ENCODE measurements around the gene PLCXD1.
A peak's percentile ranks its signal among the peaks of the same experiment; 100 is the strongest.
"Not testable (repeated sequence)": the region's sequence is repeated elsewhere in the genome, so short reads cannot be mapped to it uniquely, and the experiment has no call there.

Gene PLCXD1

DNA sequence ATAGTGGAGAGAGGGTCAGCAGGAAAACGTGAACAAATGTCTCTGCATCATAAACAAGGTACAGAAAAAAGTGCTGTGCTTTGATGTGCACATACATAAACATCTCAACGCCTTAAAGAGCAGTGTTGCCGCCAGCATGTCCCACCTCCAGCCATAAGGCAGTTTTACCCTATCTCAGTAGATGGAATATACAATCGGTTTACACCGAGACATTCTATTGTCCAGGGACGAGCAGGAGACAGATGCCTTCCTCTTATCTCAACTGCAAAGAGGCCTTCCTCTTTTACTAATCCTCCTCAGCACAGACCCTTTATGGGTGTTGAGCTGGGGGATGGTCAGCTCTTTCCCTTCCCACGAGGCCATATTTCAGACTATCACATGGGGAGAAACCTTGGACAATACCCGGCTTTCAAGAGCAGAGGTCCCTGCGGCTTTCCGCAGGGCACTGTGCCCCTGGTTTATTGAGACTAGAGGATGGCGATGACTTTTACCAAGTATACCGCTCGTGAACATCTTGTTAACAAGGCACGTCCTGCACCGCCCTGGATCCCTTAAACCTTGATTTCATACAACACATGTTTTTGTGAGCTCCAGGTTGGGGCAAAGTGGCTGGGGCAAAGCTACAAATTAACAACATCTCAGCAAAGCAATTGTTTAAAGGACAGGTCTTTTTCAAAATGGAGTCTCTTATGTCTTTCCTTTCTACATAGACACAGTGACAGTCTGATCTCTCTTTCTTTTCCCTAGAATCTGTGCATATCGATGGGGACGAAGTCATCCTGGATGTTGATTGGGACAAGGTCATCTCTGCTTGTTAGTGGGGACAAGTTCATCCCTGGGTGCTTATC lies 29.6 kb upstream of the PLCXD1 start:
- TF ChIP-seq SPI1 (IDR thresholded peaks at IDR 0.05; ENCODE audit: borderline replicate concordance, low read depth) = peak; percentile 67; the same call in 1 of the 2 replicates
- H3K27ac ChIP-seq (replicated peaks); H3K4me3 ChIP-seq (replicated peaks; ENCODE audit: insufficient read depth, low read length): not testable (repeated sequence)

DNA sequence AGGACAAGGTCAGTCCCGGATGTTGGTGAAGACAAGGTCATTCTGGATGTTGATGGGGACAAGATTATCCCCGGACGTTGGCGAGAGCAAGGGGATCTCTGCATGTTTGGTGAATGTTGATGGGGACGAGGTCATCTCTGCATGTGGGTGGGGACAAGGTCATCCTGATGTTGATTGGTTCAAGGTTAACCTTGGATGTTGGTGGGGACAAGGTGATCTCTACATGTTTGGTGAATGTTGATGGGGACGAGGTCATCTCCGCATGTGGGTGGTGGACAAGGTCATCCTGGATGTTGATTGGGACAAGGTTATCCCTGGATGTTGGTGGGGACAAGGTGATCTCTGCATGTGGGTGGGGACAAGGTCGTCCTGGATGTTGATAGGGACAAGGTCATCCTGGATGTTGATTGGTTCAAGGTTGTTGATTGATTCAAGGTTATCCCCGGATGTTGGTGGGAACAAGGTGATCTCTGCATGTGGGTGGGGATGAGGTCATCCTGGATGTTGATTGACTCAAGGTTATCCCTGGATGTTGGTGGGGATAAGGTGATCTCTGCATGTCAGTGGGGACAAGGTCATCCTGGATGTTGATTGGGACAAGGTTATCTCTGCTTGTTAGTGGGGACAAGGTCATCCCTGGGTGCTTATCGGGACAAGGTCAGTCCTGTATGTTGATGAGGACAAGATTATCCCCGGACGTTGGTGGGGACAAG lies 28.8 kb upstream of the PLCXD1 start:
- no peaks in the 10 kb centered on the region for H3K27me3 ChIP-seq (ENCODE audit: insufficient read depth, poor library complexity, severe bottlenecking)
- TF ChIP-seq POLR2AphosphoS5 (IDR thresholded peaks at IDR 0.05; ENCODE audit: low read depth) = no peak
- no peak overlapping the region for H3K27ac ChIP-seq (replicated peaks)
- no peak for DNase-seq (ENCODE audit: low read depth in 1 of 2, low spot score in 1 of 2)
- no peak overlapping the region for H3K4me3 ChIP-seq (replicated peaks; ENCODE audit: insufficient read depth, low read length)

More for the DNA sequence above, 29.6 kb upstream of the PLCXD1 start:
- not testable (repeated sequence) for H3K27me3 ChIP-seq (ENCODE audit: insufficient read depth, poor library complexity, severe bottlenecking); DNase-seq (ENCODE audit: low read depth in 1 of 2, low spot score in 1 of 2)

DNA sequence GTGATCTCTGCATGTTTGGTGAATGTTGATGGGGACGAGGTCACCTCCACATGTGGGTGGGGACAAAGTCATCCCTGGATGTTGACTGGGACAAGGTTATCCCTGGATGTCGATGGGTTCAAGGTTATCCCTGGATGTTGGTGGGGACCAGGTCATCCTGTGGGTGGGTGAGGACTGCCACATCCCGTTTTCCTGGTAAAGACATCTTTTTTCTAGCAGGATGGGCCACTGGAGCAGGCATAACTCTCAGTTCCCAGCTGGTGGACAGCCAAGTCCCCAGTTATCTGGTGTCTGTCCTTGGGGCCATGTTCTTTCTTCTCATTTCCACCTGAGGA lies 28.3 kb upstream of the PLCXD1 start:
- Histone ChIP-seq H3K27ac (replicated peaks) (no peak overlapping the region), H3K27me3 (ENCODE audit: insufficient read depth, poor library complexity, severe bottlenecking) (no peaks in the 10 kb centered on the region), H3K4me3 (replicated peaks; ENCODE audit: insufficient read depth, low read length) (no peak overlapping the region)
- DNase-seq (ENCODE audit: low read depth in 1 of 2, low spot score in 1 of 2) = no peak
- TF ChIP-seq CTCF (IDR thresholded peaks at IDR 0.05; ENCODE audit: insufficient read depth, low read length) (no peak), POLR2AphosphoS5 (IDR thresholded peaks at IDR 0.05; ENCODE audit: low read depth) (no peak), REST (IDR thresholded peaks at IDR 0.05; ENCODE audit: insufficient replicate concordance, low read depth) (no peak), GABPA (IDR thresholded peaks at IDR 0.05; ENCODE audit: low read depth) (no peak), SPI1 (IDR thresholded peaks at IDR 0.05; ENCODE audit: borderline replicate concordance, low read depth) (no peak)

DNA sequence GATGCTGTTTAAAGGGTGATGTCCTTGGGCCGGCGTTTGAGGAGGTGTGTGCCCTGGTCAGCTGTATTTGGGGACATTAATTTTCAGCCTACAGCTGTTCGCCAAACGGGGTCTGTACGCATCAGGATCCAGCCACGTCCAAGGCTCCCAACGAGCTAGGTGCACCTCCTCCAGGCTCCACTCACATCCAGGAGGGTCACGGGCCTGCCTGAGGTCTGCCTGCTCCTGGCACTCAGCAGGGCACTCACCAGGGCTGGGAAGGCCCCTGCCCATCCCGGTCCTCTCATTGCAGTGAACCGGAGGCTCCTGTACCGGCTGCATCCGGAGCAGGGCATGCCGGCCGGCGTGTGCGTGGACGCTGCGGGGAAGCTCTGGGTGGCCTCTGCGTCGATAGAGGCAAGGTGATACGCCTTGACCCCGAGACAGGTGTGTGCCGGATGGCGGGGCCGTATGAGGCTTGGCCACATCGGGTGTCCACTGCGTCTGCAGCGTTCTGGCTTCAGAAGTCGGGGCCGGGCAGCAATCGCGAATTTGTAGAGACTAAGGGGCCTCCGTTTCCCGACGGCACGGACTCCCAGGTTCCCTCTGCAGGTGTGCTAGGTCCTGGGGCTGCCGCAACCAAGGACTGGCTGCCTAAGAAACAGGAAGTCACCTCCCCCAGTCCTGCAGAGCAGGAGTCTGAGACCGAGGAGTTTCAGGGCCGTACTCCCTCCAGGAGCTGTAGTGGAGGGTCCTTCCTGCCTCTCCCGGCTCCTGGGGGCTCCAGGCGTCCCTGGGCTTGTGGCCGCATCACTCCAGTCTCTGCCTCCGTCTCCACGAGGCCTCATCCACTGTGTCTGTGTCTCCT lies 27.5 kb upstream of the PLCXD1 start:
- TF ChIP-seq SPI1 (IDR thresholded peaks at IDR 0.05; ENCODE audit: borderline replicate concordance, low read depth) (peak; percentile 30; the same call in 1 of the 2 replicates), REST (IDR thresholded peaks at IDR 0.05; ENCODE audit: insufficient replicate concordance, low read depth) (no peak)
- H3K27ac ChIP-seq (replicated peaks) = no peak overlapping the region
- no peak overlapping the region for H3K4me3 ChIP-seq (replicated peaks; ENCODE audit: insufficient read depth, low read length)
- no peaks in the 10 kb centered on the region for H3K27me3 ChIP-seq (ENCODE audit: insufficient read depth, poor library complexity, severe bottlenecking)
- no peak for DNase-seq (ENCODE audit: low read depth in 1 of 2, low spot score in 1 of 2)

All from HL-60 (cell line).